Keratinocyte (primary cell): ENCODE data around the gene GALNT6. TPM values are rescaled to one million over a fixed set of nuclear protein-coding genes. Genes with fewer than 3 reads are reported as not detected.

Experiments used
- DNase-seq: peaks from one replicate; pipeline ENCODE4 v3.0.0-alpha.2; 2011; ENCODE audit warnings: low read depth, missing footprints, low spot score
- FAIRE-seq: peaks from 2 replicates; lab custom pipeline; 2011; peaks lifted over from hg19 to GRCh38; lab: Jason Lieb, UNC
- H2AFZ ChIP-seq: 2 replicates; pipeline ENCODE4 v1.6.0; 2012; ENCODE audit warnings: low read length, control low read depth, inconsistent platforms; ENCODE audit not compliant: control insufficient read depth
- H3K27ac ChIP-seq: 2 replicates; pipeline ENCODE4 v1.5.1; 2011; ENCODE audit warnings: low read length; ENCODE audit not compliant: control insufficient read depth, insufficient read depth
- H3K27me3 ChIP-seq: 3 replicates; pipeline ENCODE4 v1.6.0; 2011; ENCODE audit warnings: low read length; ENCODE audit not compliant: control insufficient read depth, insufficient read depth; ENCODE audit errors: extremely low read depth
- H3K36me3 ChIP-seq, 2 experiments: 2 replicates in 1 of 2; 3 replicates in 1 of 2; pipeline ENCODE4 v1.5.1; 2011; ENCODE audit warnings: low read length in 2 of 2, mild to moderate bottlenecking in 1 of 2; ENCODE audit not compliant: control insufficient read depth in 2 of 2, insufficient read depth in 2 of 2; ENCODE audit errors: extremely low read depth in 1 of 2
- H3K4me1 ChIP-seq: 3 replicates; pipeline ENCODE4 v1.5.1; 2011; ENCODE audit warnings: low read length; ENCODE audit not compliant: control insufficient read depth, insufficient read depth; ENCODE audit errors: extremely low read depth
- H3K4me2 ChIP-seq: 3 replicates; pipeline ENCODE4 v1.6.0; 2011; ENCODE audit warnings: low read depth, low read length; ENCODE audit not compliant: control insufficient read depth, insufficient read depth; ENCODE audit errors: extremely low read depth
- H3K4me3 ChIP-seq, 3 experiments: fragments of 200-600 bp in 1 of 3; sonication (generic) in 1 of 3; 2 replicates in 2 of 3; 3 replicates in 1 of 3; pipeline ENCODE4 v1.5.1; 2011 to 2016; ENCODE audit warnings: low read length in 3 of 3, mild to moderate bottlenecking in 3 of 3, control low read depth in 2 of 3, inconsistent platforms in 1 of 3, low read depth in 1 of 3, mixed read lengths in 1 of 3, mixed run types in 1 of 3, moderate library complexity in 1 of 3; ENCODE audit not compliant: control insufficient read depth in 2 of 3, insufficient read depth in 2 of 3; ENCODE audit errors: extremely low read depth in 1 of 3
- H3K79me2 ChIP-seq: 2 replicates; pipeline ENCODE4 v1.6.0; 2012; ENCODE audit warnings: low read length; ENCODE audit not compliant: control insufficient read depth, insufficient read depth
- H3K9ac ChIP-seq: 3 replicates; pipeline ENCODE4 v1.6.0; 2011; ENCODE audit warnings: low read length; ENCODE audit not compliant: control insufficient read depth, insufficient read depth; ENCODE audit errors: extremely low read depth
- H3K9me1 ChIP-seq: 3 replicates; pipeline ENCODE4 v1.6.0; 2011; ENCODE audit warnings: low read length; ENCODE audit not compliant: control insufficient read depth, insufficient read depth; ENCODE audit errors: extremely low read depth
- H3K9me3 ChIP-seq: 2 replicates; pipeline ENCODE4 v1.5.1; 2012; ENCODE audit warnings: low read depth, low read length; ENCODE audit not compliant: control insufficient read depth
- H4K20me1 ChIP-seq: 3 replicates; pipeline ENCODE4 v1.6.0; 2011; ENCODE audit warnings: low read length; ENCODE audit not compliant: control insufficient read depth, insufficient read depth; ENCODE audit errors: extremely low read depth
- EZH2 ChIP-seq: IDR thresholded peaks from one replicate; pipeline ENCODE4 v1.6.1; 2012; ENCODE audit warnings: inconsistent platforms, mild to moderate bottlenecking, low read length, moderate library complexity
- dilution Hi-C: fragments of 300-500 bp; cut with MboI; formaldehyde crosslinking; loops from one replicate; pipeline ENCODE4 v1.7.0; 2020; ENCODE audit warnings: low sequenced_read_pairs; ENCODE audit not compliant: extremely low pct_ligation_motif_present
- polyA plus RNA-seq, 5 experiments: library from polyadenylated mRNA; depleted of rRNA in 3 of 5; stranded (reverse) in 3 of 5; stranded (forward) in 1 of 5; unstranded in 1 of 5; fragments of >200 nt; gene quantifications; 1 replicate in 1 of 5; 2 replicates in 3 of 5; 3 replicates in 1 of 5; pipeline versions ENCODE4 v1.2.1 to v1.2.3, GENCODE V29; 2011 to 2012; ENCODE audit warnings: missing spikeins in 2 of 5, low read depth in 1 of 5, low replicate concordance in 1 of 5
- TF ChIP-seq, protein P1 (sequence below), 3 experiments: IDR thresholded peaks in 1 of 3; conservative IDR thresholded peaks in 1 of 3; optimal IDR thresholded peaks in 1 of 3; 2 replicates in 2 of 3; 3 replicates in 1 of 3; pipeline versions ENCODE3 to v1.5.1; 2011; ENCODE audit warnings: low read length in 3 of 3, mild to moderate bottlenecking in 3 of 3, moderate library complexity in 2 of 3, control low read depth in 1 of 3, inconsistent platforms in 1 of 3; ENCODE audit not compliant: insufficient read depth in 2 of 3; ENCODE audit errors: extremely low read depth in 1 of 3

GALNT6 gene
- polyA plus RNA-seq, 1 donor (not counting 4 experiments of a cell fraction or from before 2014, with no cell fraction given) = 42.7 TPM

DNA sequence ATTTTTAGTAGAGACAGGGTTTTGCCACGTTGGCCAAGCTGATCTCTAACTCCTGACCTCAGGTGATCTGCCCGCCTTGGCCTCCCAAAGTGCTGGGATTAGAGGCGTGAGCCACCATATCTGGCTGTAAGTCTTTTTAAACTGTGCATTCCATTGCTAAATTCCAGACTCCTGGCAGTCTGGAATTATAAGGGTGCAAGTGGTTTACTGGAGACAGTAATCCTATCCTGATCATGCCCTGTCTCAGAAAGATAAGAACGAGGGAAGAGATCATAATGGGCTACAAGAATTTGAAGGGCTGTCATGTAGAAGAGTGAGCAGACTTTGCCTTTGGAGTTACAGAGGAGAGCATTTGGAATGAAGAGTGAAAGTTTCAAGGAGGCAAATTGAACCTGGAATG lies 26.6 kb upstream of the GALNT6 start:
- dilution Hi-C loops = no loop called here
- FAIRE-seq (no peak), DNase-seq (no peak)
- no peaks in the 10 kb centered on the region for H3K9me3 ChIP-seq
- no peak overlapping the region for H3K4me2 ChIP-seq
- H3K9ac ChIP-seq = no peak overlapping the region
- no peaks in the 10 kb centered on the region for H4K20me1 ChIP-seq
- H2AFZ ChIP-seq = no peak overlapping the region
- no peaks in the 10 kb centered on the region for H3K36me3 ChIP-seq
- no peak overlapping the region for H3K27ac ChIP-seq
- no peaks in the 10 kb centered on the region for H3K79me2 ChIP-seq
- H3K4me3 ChIP-seq = no peak overlapping the region
- no peaks in the 10 kb centered on the region for H3K4me1 ChIP-seq
- no peak for TF ChIP-seq EZH2
- TF ChIP-seq, protein P1, sequence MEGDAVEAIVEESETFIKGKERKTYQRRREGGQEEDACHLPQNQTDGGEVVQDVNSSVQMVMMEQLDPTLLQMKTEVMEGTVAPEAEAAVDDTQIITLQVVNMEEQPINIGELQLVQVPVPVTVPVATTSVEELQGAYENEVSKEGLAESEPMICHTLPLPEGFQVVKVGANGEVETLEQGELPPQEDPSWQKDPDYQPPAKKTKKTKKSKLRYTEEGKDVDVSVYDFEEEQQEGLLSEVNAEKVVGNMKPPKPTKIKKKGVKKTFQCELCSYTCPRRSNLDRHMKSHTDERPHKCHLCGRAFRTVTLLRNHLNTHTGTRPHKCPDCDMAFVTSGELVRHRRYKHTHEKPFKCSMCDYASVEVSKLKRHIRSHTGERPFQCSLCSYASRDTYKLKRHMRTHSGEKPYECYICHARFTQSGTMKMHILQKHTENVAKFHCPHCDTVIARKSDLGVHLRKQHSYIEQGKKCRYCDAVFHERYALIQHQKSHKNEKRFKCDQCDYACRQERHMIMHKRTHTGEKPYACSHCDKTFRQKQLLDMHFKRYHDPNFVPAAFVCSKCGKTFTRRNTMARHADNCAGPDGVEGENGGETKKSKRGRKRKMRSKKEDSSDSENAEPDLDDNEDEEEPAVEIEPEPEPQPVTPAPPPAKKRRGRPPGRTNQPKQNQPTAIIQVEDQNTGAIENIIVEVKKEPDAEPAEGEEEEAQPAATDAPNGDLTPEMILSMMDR (optimal IDR thresholded peaks at IDR 0.05 in 1 of 3, IDR thresholded peaks at IDR 0.05 in 1 of 3, conservative IDR thresholded peaks at IDR 0.05 in 1 of 3; ENCODE audit: extremely low read depth in 1 of 3, insufficient read depth in 2 of 3, low read length in 3 of 3) = no peak
- H3K9me1 ChIP-seq = no peaks in the 10 kb centered on the region
- no peaks in the 10 kb centered on the region for H3K27me3 ChIP-seq

DNA sequence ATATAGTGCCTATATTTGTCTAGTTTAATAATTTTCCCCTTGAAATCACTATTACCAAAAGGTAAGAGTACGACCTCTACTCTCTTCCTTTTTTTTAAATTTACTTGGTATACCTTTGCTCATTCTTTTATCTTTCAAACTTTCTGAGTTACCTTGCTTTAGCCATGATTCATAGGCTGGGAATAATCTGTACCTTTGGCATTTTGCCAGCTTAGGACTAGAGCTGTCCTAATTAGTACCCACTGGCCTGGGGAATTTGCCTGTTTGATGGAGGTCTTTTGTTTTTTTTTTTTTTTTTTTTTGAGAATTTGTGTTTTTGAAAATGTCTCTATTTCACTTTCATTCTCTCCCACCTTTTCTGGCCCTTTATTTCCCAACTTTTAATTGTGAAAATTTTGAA lies 24.7 kb upstream of the GALNT6 start:
- H3K79me2 ChIP-seq = no peaks in the 10 kb centered on the region
- no peak for TF ChIP-seq EZH2
- TF ChIP-seq, protein P1 (optimal IDR thresholded peaks at IDR 0.05 in 1 of 3, IDR thresholded peaks at IDR 0.05 in 1 of 3, conservative IDR thresholded peaks at IDR 0.05 in 1 of 3; ENCODE audit: extremely low read depth in 1 of 3, insufficient read depth in 2 of 3, low read length in 3 of 3) = no peak

More for the DNA sequence above, 24.7 kb upstream of the GALNT6 start:
- Histone ChIP-seq H3K9me3 (no peaks in the 10 kb centered on the region), H3K27ac (no peak overlapping the region), H3K9ac (no peak overlapping the region), H3K27me3 (no peaks in the 10 kb centered on the region), H4K20me1 (no peaks in the 10 kb centered on the region), H3K36me3 (no peaks in the 10 kb centered on the region), H3K4me1 (no peaks in the 10 kb centered on the region), H3K4me3 (no peak overlapping the region), H3K4me2 (no peak overlapping the region), H3K9me1 (no peaks in the 10 kb centered on the region), H2AFZ (no peak overlapping the region)
- no peak for DNase-seq
- FAIRE-seq = no peak
- dilution Hi-C loops = no loop called here
